ENCODE results near the gene LRFN4. TPM values are rescaled to one million over a fixed set of nuclear protein-coding genes. Genes with fewer than 3 reads are reported as not detected.

LRFN4 gene
- total RNA-seq, 1 donor from 2014 or later: 1.1 TPM

GRCh38 chr11:66887526-66887925 is 30.7 kb downstream of the LRFN4 start:
- ATAC-seq (no peak), DNase-seq (ENCODE audit: low spot score) (no peak)

- ATAC-seq (peak; percentile 74), DNase-seq (ENCODE audit: low spot score) (peak; percentile 78)
Observed at GRCh38 chr11:66888282-66888681, 31.4 kb downstream of the LRFN4 start.

- ATAC-seq: no peak
- DNase-seq (ENCODE audit: low spot score): no peak
Observed at GRCh38 chr11:66889960-66890359, 33.1 kb downstream of the LRFN4 start.

- DNase-seq (ENCODE audit: low spot score): peak; percentile 70
Observed at GRCh38 chr11:66891851-66892660, 35.2 kb downstream of the LRFN4 start.

GRCh38 chr11:66892911-66893310 is 36.0 kb downstream of the LRFN4 start:
- no peak for ATAC-seq
- DNase-seq (ENCODE audit: low spot score): no peak

More at GRCh38 chr11:66891851-66892660, 35.2 kb downstream of the LRFN4 start:
- peak; percentile 79 for ATAC-seq

GRCh38 chr11:66894141-66894540 is 37.3 kb downstream of the LRFN4 start:
- no peak for DNase-seq (ENCODE audit: low spot score)

GRCh38 chr11:66901964-66902390 is 45.1 kb downstream of the LRFN4 start:
- DNase-seq (ENCODE audit: low spot score) (peak; percentile 68), ATAC-seq (peak; percentile 70)

More at GRCh38 chr11:66894141-66894540, 37.3 kb downstream of the LRFN4 start:
- ATAC-seq: no peak

- no peak for DNase-seq (ENCODE audit: low spot score)
- ATAC-seq: no peak
Observed at GRCh38 chr11:66902486-66903177, 45.8 kb downstream of the LRFN4 start.

GRCh38 chr11:66904055-66904454 is 47.2 kb downstream of the LRFN4 start:
- DNase-seq (ENCODE audit: low spot score): no peak
- no peak for ATAC-seq

- DNase-seq (ENCODE audit: low spot score): no peak
- no peak for ATAC-seq
Observed at GRCh38 chr11:66904561-66904960, 47.7 kb downstream of the LRFN4 start.

GRCh38 chr11:66904981-66905521 is 48.2 kb downstream of the LRFN4 start:
- DNase-seq (ENCODE audit: low spot score): no peak

GRCh38 chr11:66905631-66906030 is 48.8 kb downstream of the LRFN4 start:
- no peak for ATAC-seq
- no peak for DNase-seq (ENCODE audit: low spot score)

More at GRCh38 chr11:66904981-66905521, 48.2 kb downstream of the LRFN4 start:
- no peak for ATAC-seq

GRCh38 chr11:66906061-66906733 is 49.3 kb downstream of the LRFN4 start:
- peak; percentile 30 for ATAC-seq

GRCh38 chr11:66907751-66908630 is 51.1 kb downstream of the LRFN4 start:
- DNase-seq (ENCODE audit: low spot score) (peak; percentile 79), ATAC-seq (peak; percentile 66)

More at GRCh38 chr11:66906061-66906733, 49.3 kb downstream of the LRFN4 start:
- DNase-seq (ENCODE audit: low spot score): peak; percentile 69

- ATAC-seq (no peak), DNase-seq (ENCODE audit: low spot score) (no peak)
Observed at GRCh38 chr11:66909181-66909580, 52.3 kb downstream of the LRFN4 start.

GRCh38 chr11:66910016-66910415 is 53.2 kb downstream of the LRFN4 start:
- ATAC-seq (no peak), DNase-seq (ENCODE audit: low spot score) (no peak)
